Measurements from ENCODE around the gene CCDC63.

The CCDC63 gene

GRCh38 chr12:110846615-110847566 lies at the start of gene CCDC63:
CCDC63 (plus strand) TSS chr12:110846987; CDS start chr12:110852955, 5,968 bp downstream.
- Histone ChIP-seq H3K4me1 (ENCODE audit: control insufficient read depth in 1 of 2, insufficient read depth in 1 of 2, low read depth in 1 of 2, low read length in 1 of 2) (peaks cover 5 to 7% of the 10 kb centered on the region in 2 experiments), H3K27ac (no peak within 1 kb of the TSS), H3K36me3 (no peaks in the 10 kb centered on the region), H3K27me3 (peaks cover 70% of the 10 kb centered on the region), H3K4me3 (ENCODE audit: low read depth in 1 of 2, low read length in 1 of 2) (peak within 1 kb of the TSS; percentile 7 to 17), H3K9me3 (no peaks in the 10 kb centered on the region)
- TF ChIP-seq, protein P1, sequence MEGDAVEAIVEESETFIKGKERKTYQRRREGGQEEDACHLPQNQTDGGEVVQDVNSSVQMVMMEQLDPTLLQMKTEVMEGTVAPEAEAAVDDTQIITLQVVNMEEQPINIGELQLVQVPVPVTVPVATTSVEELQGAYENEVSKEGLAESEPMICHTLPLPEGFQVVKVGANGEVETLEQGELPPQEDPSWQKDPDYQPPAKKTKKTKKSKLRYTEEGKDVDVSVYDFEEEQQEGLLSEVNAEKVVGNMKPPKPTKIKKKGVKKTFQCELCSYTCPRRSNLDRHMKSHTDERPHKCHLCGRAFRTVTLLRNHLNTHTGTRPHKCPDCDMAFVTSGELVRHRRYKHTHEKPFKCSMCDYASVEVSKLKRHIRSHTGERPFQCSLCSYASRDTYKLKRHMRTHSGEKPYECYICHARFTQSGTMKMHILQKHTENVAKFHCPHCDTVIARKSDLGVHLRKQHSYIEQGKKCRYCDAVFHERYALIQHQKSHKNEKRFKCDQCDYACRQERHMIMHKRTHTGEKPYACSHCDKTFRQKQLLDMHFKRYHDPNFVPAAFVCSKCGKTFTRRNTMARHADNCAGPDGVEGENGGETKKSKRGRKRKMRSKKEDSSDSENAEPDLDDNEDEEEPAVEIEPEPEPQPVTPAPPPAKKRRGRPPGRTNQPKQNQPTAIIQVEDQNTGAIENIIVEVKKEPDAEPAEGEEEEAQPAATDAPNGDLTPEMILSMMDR (IDR thresholded peaks at IDR 0.05) = no peak

DNA sequence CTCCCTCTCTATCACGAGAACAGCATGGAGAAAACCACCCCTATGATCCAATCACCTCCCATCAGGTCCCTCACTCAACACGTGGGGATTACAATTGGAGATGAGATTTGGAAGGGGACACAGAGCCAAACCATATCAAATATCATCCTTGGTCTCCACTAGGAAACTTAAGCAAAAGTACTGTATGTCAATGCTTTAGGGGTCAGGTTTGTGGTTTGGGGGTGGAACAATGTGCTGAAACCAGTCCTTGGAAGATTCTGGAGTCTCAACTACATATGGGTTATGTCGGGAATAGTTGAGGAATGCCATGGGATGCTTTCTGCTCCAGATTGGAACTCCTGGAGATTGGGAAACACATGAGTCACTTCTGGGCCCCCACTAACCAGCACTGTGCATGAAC lies 48.3 kb upstream of the CCDC63 start:
- Histone ChIP-seq H3K9me3 (no peaks in the 10 kb centered on the region), H3K4me1 (ENCODE audit: control insufficient read depth in 1 of 2, insufficient read depth in 1 of 2, low read depth in 1 of 2, low read length in 1 of 2) (no peaks in the 10 kb centered on the region)

DNA sequence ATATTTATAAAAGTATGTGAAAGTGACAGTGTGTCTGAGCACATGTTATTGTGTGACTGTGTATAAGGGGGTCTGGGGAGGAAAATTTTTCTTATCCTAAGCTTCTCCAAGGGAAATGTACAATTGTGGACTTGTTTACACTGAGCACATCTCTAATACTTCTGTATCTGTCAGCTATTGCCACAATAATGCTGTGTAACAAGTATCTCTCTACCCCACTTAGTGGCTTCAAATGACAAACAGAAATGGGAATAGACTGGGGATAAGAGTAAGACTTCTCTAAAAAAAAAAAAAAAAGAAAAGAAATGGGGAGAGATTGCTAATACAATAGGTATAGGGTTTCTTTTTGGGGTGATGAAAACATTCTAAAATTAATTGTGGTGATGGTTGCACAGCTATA lies 44.3 kb upstream of the CCDC63 start:
- Histone ChIP-seq H3K36me3 (no peaks in the 10 kb centered on the region), H3K9me3 (no peaks in the 10 kb centered on the region), H3K4me3 (ENCODE audit: low read depth in 1 of 2, low read length in 1 of 2) (no peak overlapping the region), H3K27ac (no peak overlapping the region), H3K27me3 (no peaks in the 10 kb centered on the region), H3K4me1 (ENCODE audit: control insufficient read depth in 1 of 2, insufficient read depth in 1 of 2, low read depth in 1 of 2, low read length in 1 of 2) (no peaks in the 10 kb centered on the region)
- TF ChIP-seq, protein P1 (IDR thresholded peaks at IDR 0.05) = no peak

More for the DNA sequence above, 48.3 kb upstream of the CCDC63 start:
- Histone ChIP-seq H3K27ac (no peak overlapping the region), H3K27me3 (no peaks in the 10 kb centered on the region), H3K4me3 (ENCODE audit: low read depth in 1 of 2, low read length in 1 of 2) (no peak overlapping the region), H3K36me3 (no peaks in the 10 kb centered on the region)
- TF ChIP-seq, protein P1 (IDR thresholded peaks at IDR 0.05) = no peak

DNA sequence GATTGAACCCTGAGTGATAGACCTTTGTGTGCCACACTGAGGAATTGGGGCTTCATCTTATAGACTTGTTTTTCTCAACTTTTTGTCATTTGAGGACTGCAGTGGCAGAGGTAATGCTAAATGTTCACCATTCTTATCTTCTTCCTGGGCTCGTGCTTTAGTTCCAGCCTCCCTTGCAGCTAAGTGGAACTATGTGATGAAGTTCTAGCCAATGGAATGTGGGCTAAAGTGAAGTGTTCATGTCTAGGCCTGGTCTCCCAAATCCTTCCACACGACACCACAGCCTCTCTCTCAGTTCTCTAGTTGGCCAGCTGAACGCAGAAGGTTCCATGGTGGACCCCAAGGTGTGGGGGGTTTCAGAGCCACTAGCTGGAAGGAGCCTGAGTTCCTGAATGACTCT lies 42.4 kb upstream of the CCDC63 start:
- no peaks in the 10 kb centered on the region for H3K4me1 ChIP-seq (ENCODE audit: control insufficient read depth in 1 of 2, insufficient read depth in 1 of 2, low read depth in 1 of 2, low read length in 1 of 2)
- no peak overlapping the region for H3K27ac ChIP-seq
- no peaks in the 10 kb centered on the region for H3K27me3 ChIP-seq
- H3K9me3 ChIP-seq = no peaks in the 10 kb centered on the region
- TF ChIP-seq, protein P1 (IDR thresholded peaks at IDR 0.05) = no peak
- H3K36me3 ChIP-seq = no peaks in the 10 kb centered on the region
- no peak overlapping the region for H3K4me3 ChIP-seq (ENCODE audit: low read depth in 1 of 2, low read length in 1 of 2)

GRCh38 chr12:110807640-110808039 lies 39.1 kb upstream of the CCDC63 start:
- H3K4me1 ChIP-seq (ENCODE audit: control insufficient read depth in 1 of 2, insufficient read depth in 1 of 2, low read depth in 1 of 2, low read length in 1 of 2) = no peaks in the 10 kb centered on the region

More at GRCh38 chr12:110807640-110808039, 39.1 kb upstream of the CCDC63 start:
- Histone ChIP-seq H3K36me3 (no peaks in the 10 kb centered on the region), H3K4me3 (ENCODE audit: low read depth in 1 of 2, low read length in 1 of 2) (no peak overlapping the region), H3K9me3 (no peaks in the 10 kb centered on the region), H3K27ac (no peak overlapping the region), H3K27me3 (peaks cover 18% of the 10 kb centered on the region)
- TF ChIP-seq, protein P1 (IDR thresholded peaks at IDR 0.05) = no peak

Data from neutrophil (primary cell).